GM12878 (cell line): ENCODE measurements around the gene PRPF18.

Experiments
- CTCF ChIP-seq, 3 experiments: IDR thresholded peaks in 2 of 3; conservative IDR thresholded peaks in 1 of 3; 2 replicates each; pipeline ENCODE4 v1.5.1; 2011; ENCODE audit warnings: low read depth in 3 of 3, low read length in 3 of 3, mild to moderate bottlenecking in 3 of 3, control low read depth in 2 of 3, moderate library complexity in 2 of 3, inconsistent platforms in 1 of 3, mixed read lengths in 1 of 3; ENCODE audit not compliant: control insufficient read depth in 2 of 3, insufficient read depth in 1 of 3; ENCODE audit errors: extremely low read depth in 1 of 3
- EGR1 ChIP-seq, 2 experiments: IDR thresholded peaks; 1 replicate in 1 of 2; 2 replicates in 1 of 2; pipeline ENCODE4 v1.6.1; 2011 to 2012; ENCODE audit warnings: low read depth in 2 of 2, low read length in 2 of 2, borderline replicate concordance in 1 of 2, mild to moderate bottlenecking in 1 of 2, moderate library complexity in 1 of 2
- ESRRA ChIP-seq: IDR thresholded peaks from 2 replicates; pipeline ENCODE4 v1.6.1; 2012; ENCODE audit warnings: mild to moderate bottlenecking, low read length, improper control_type of control experiment
- POLR2A ChIP-seq: IDR thresholded peaks from 2 replicates; pipeline ENCODE4 v1.6.1; 2011; ENCODE audit warnings: low read depth, mild to moderate bottlenecking, low read length
- REST ChIP-seq: IDR thresholded peaks from 2 replicates; pipeline ENCODE4 v1.6.1; 2012; ENCODE audit warnings: mild to moderate bottlenecking, low read depth, low read length
- TF ChIP-seq, protein P1 (sequence below): fragments of 450-650 bp; IDR thresholded peaks from 2 replicates; pipeline ENCODE4 v1.6.1; 2016; ENCODE audit warnings: mild to moderate bottlenecking, moderate library complexity, borderline replicate concordance

DNA sequence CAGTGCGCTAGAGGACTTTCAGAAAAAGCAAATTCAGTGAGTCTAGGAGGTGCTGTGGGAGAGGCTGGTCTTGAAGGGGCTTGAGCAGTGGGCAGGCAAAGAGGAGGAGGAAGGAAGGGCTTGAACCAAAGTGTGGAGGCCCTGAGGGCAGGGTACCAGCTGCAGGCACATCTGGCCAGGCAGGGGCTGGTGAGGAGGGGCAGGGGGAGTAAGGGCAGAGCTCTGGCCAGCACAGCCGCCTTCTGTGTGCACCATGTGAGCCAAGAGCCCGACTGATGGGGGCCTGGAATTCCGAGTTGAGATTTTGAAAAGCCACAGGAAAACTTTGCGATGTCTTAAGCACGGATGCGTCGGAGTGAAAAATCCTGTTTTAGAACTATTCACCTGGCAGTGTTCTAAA, 74.5 kb downstream of the PRPF18 start:
- TF ChIP-seq CTCF (IDR thresholded peaks at IDR 0.05 in 2 of 3, conservative IDR thresholded peaks at IDR 0.05 in 1 of 3; ENCODE audit: control insufficient read depth in 2 of 3, extremely low read depth in 1 of 3, insufficient read depth in 1 of 3, low read depth in 3 of 3, low read length in 3 of 3) (no peak), ESRRA (no peak), EGR1 (IDR thresholded peaks at IDR 0.05; ENCODE audit: borderline replicate concordance in 1 of 2, low read depth in 2 of 2, low read length in 2 of 2) (no peak), REST (no peak), POLR2A (no peak)
- TF ChIP-seq, protein P1, sequence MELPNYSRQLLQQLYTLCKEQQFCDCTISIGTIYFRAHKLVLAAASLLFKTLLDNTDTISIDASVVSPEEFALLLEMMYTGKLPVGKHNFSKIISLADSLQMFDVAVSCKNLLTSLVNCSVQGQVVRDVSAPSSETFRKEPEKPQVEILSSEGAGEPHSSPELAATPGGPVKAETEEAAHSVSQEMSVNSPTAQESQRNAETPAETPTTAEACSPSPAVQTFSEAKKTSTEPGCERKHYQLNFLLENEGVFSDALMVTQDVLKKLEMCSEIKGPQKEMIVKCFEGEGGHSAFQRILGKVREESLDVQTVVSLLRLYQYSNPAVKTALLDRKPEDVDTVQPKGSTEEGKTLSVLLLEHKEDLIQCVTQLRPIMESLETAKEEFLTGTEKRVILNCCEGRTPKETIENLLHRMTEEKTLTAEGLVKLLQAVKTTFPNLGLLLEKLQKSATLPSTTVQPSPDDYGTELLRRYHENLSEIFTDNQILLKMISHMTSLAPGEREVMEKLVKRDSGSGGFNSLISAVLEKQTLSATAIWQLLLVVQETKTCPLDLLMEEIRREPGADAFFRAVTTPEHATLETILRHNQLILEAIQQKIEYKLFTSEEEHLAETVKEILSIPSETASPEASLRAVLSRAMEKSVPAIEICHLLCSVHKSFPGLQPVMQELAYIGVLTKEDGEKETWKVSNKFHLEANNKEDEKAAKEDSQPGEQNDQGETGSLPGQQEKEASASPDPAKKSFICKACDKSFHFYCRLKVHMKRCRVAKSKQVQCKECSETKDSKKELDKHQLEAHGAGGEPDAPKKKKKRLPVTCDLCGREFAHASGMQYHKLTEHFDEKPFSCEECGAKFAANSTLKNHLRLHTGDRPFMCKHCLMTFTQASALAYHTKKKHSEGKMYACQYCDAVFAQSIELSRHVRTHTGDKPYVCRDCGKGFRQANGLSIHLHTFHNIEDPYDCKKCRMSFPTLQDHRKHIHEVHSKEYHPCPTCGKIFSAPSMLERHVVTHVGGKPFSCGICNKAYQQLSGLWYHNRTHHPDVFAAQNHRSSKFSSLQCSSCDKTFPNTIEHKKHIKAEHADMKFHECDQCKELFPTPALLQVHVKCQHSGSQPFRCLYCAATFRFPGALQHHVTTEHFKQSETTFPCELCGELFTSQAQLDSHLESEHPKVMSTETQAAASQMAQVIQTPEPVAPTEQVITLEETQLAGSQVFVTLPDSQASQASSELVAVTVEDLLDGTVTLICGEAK: no peak
